ENCODE measurements around the gene DIS3L2. TPM values are rescaled to one million over a fixed set of nuclear protein-coding genes. Genes with fewer than 3 reads are reported as not detected.
"Not testable (repeated sequence)": the region's sequence is repeated elsewhere in the genome, so short reads cannot be mapped to it uniquely, and the experiment has no call there.

The DIS3L2 gene
- total and polyA plus RNA-seq, 2 of the 4 experiments (the other 2 are of a cell fraction) = 14.7 to 19.2 TPM

DNA sequence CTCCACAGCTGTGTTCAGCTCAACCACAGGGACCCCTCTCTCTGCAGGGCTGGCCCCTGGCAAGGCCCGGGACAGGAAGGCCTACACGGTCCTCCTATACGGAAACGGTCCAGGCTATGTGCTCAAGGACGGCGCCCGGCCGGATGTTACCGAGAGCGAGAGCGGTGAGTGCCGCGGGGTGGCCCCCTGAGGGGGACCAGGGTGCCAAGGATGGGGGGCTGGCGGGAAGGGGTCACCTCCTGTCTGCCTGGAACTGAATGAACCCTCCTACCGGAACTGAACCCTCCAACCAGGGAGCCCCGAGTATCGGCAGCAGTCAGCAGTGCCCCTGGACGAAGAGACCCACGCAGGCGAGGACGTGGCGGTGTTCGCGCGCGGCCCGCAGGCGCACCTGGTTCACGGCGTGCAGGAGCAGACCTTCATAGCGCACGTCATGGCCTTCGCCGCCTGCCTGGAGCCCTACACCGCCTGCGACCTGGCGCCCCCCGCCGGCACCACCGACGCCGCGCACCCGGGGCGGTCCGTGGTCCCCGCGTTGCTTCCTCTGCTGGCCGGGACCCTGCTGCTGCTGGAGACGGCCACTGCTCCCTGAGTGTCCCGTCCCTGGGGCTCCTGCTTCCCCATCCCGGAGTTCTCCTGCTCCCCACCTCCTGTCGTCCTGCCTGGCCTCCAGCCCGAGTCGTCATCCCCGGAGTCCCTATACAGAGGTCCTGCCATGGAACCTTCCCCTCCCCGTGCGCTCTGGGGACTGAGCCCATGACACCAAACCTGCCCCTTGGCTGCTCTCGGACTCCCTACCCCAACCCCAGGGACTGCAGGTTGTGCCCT is 419.9 kb downstream of the DIS3L2 start:
- H3K27me3 ChIP-seq (ENCODE audit: control insufficient read depth, insufficient read depth, low read length) = peaks cover 56% of the 10 kb centered on the region
- H2BK120ac ChIP-seq (ENCODE audit: low read depth, low read length); H3K4me1 ChIP-seq (ENCODE audit: control insufficient read depth, insufficient read depth, low read length); H4K5ac ChIP-seq (ENCODE audit: low read depth, low read length); H3K56ac ChIP-seq (ENCODE audit: extremely low read depth, insufficient read depth, low read length); CTCF ChIA-PET; BruUV-seq (replicated peaks); H3K9me1 ChIP-seq (ENCODE audit: insufficient read depth, low read length); H3K4me3 ChIP-seq (ENCODE audit: insufficient read depth, low read depth, low read length); H3K23ac ChIP-seq (ENCODE audit: low read depth, low read length); H2BK15ac ChIP-seq (ENCODE audit: low read depth, low read length); H3K14ac ChIP-seq (replicated peaks; ENCODE audit: low read depth, low read length); DNase-seq; H3K36me3 ChIP-seq (ENCODE audit: control insufficient read depth, insufficient read depth, low read length); H3K4ac ChIP-seq (ENCODE audit: low read depth, low read length); H4K8ac ChIP-seq (ENCODE audit: low read depth in 2 of 2, low read length in 2 of 2); H3K27ac ChIP-seq (ENCODE audit: insufficient read depth, low read length); H4K91ac ChIP-seq (ENCODE audit: insufficient read depth, low read depth, low read length); H2AK5ac ChIP-seq (ENCODE audit: low read depth, low read length); H3K4me2 ChIP-seq (ENCODE audit: low read depth, low read length); dilution Hi-C loops (cut with HindIII; ENCODE audit: low sequenced_read_pairs, unreplicated experiment); ATAC-seq (ENCODE audit: low read depth); in situ Hi-C loops (cut with MboI; ENCODE audit: low sequenced_read_pairs); intact Hi-C loops (cut with micrococcal nuclease); H2AK9ac ChIP-seq (replicated peaks; ENCODE audit: low read depth, low read length, poor library complexity); H2BK20ac ChIP-seq (ENCODE audit: low read depth, low read length); H2AFZ ChIP-seq (replicated peaks; ENCODE audit: low read length, poor library complexity); H2BK5ac ChIP-seq (ENCODE audit: low read depth, low read length, poor library complexity, severe bottlenecking); POLR2A ChIA-PET (ENCODE audit: unreplicated experiment); H3K18ac ChIP-seq (ENCODE audit: low read depth, low read length); H4K20me1 ChIP-seq (ENCODE audit: insufficient read depth, low read length); H3K79me1 ChIP-seq (ENCODE audit: low read depth in 1 of 2, low read length in 2 of 2); H3K9me3 ChIP-seq (ENCODE audit: control insufficient read depth, insufficient read depth, low read length); H3K9ac ChIP-seq (ENCODE audit: low read depth, low read length): not testable (repeated sequence)
- WGBS, 2 experiments (ENCODE audit: extremely low coverage in 2 of 2, insufficient read length in 1 of 2) = 12% methylated on average over 11 of the region's 59 CpGs; no CpG with 5 or more reads in 1 of the 2 experiments
